Caco-2 (cell line): ENCODE measurements around the gene ST6GALNAC5. TPM values are rescaled to one million over a fixed set of nuclear protein-coding genes. Genes with fewer than 3 reads are reported as not detected.
A peak's percentile ranks its signal among the peaks of the same experiment; 100 is the strongest.
"Not testable (repeated sequence)": the region's sequence is repeated elsewhere in the genome, so short reads cannot be mapped to it uniquely, and the experiment has no call there.

Experiments used
- BruUV-seq: library from RNA; stranded (reverse); fragments of 400-500 nt; replicated peaks from 2 replicates; lab custom pipeline; 2021; lab: Mats Ljungman, UMichigan
- CTCF ChIA-PET: fragments of 300-600 bp; sonication (Branson Sonifier 250); formaldehyde crosslinking; loops from one replicate; lab custom pipeline; 2022; ENCODE audit warnings: antibody characterized with exemption; lab: Charles Lee
- POLR2A ChIA-PET: fragments of 300-600 bp; sonication (Branson Sonifier 250); formaldehyde crosslinking; loops from one replicate; lab custom pipeline; 2022; ENCODE audit warnings: antibody characterized with exemption; lab: Charles Lee
- DNase-seq, 2 experiments: peaks; one replicate each; pipeline versions ENCODE4 v3.0.0 to v3.0.0-alpha.2; 2020 to 2022
- H3K27me3 ChIP-seq: replicated peaks from 2 replicates; pipeline ENCODE4 v1.6.0; 2011; ENCODE audit warnings: low read length; ENCODE audit not compliant: control insufficient read depth, insufficient read depth
- H3K36me3 ChIP-seq: 2 replicates; pipeline ENCODE4 v1.5.1; 2011; ENCODE audit warnings: low read length; ENCODE audit not compliant: control insufficient read depth, insufficient read depth
- H3K4me1 ChIP-seq: fragments of 250-450 bp; sonication (Bioruptor Pico); 2 replicates; pipeline ENCODE4 v1.5.1; 2020; ENCODE audit warnings: mild to moderate bottlenecking
- H3K4me3 ChIP-seq: 2 replicates; pipeline ENCODE4 v1.5.1; 2011; ENCODE audit warnings: low read depth, mild to moderate bottlenecking, control low read depth, low read length
- H3K9me3 ChIP-seq: fragments of 250-450 bp; sonication (Bioruptor Pico); 2 replicates; pipeline ENCODE4 v1.5.1; 2020; ENCODE audit warnings: mild to moderate bottlenecking, moderate library complexity
- H3K27ac Mint-ChIP-seq: one replicate; pipeline ENCODE4 v1.8.0; 2022; ENCODE audit warnings: mixed read lengths; ENCODE audit not compliant: unreplicated experiment
- H3K27me3 Mint-ChIP-seq: one replicate; pipeline ENCODE4 v1.8.0; 2022; ENCODE audit warnings: mixed read lengths; ENCODE audit not compliant: insufficient read depth, unreplicated experiment
- H3K36me3 Mint-ChIP-seq: one replicate; pipeline ENCODE4 v1.8.0; 2022; ENCODE audit warnings: mild to moderate bottlenecking, mixed read lengths; ENCODE audit not compliant: insufficient read depth, unreplicated experiment
- H3K4me1 Mint-ChIP-seq: one replicate; pipeline ENCODE4 v1.8.0; 2022; ENCODE audit warnings: low read depth, mixed read lengths; ENCODE audit not compliant: unreplicated experiment
- H3K4me3 Mint-ChIP-seq: one replicate; pipeline ENCODE4 v1.8.0; 2022; ENCODE audit warnings: mild to moderate bottlenecking, moderate library complexity, mixed read lengths; ENCODE audit not compliant: unreplicated experiment
- H3K9me3 Mint-ChIP-seq: one replicate; pipeline ENCODE4 v1.8.0; 2022; ENCODE audit warnings: mixed read lengths; ENCODE audit not compliant: unreplicated experiment
- CTCF ChIP-seq, 2 experiments: fragments of 200-600 bp in 1 of 2; IDR thresholded peaks; 1 replicate in 1 of 2; 2 replicates in 1 of 2; pipeline versions ENCODE4 v1.5.1 to v1.8.0; 2011 to 2022; ENCODE audit warnings: antibody characterized with exemption in 1 of 2, control low read depth in 1 of 2, inconsistent platforms in 1 of 2, low read depth in 1 of 2, low read length in 1 of 2, mild to moderate bottlenecking in 1 of 2, moderate library complexity in 1 of 2; ENCODE audit not compliant: insufficient read depth in 1 of 2, severe bottlenecking in 1 of 2, unreplicated experiment in 1 of 2
- intact Hi-C: fragments of 100-400 bp; cut with micrococcal nuclease; formaldehyde crosslinking; loops from one replicate; pipeline ENCODE4 v1.10.0; 2022; ENCODE audit not compliant: unreplicated experiment
- total RNA-seq: library from RNA; stranded (reverse); gene quantifications from 2 replicates; pipeline ENCODE4 v1.2.3, GENCODE V29; 2022

Gene ST6GALNAC5
- total RNA-seq, 1 experiment from 2014 or later = 0.09 TPM

DNA sequence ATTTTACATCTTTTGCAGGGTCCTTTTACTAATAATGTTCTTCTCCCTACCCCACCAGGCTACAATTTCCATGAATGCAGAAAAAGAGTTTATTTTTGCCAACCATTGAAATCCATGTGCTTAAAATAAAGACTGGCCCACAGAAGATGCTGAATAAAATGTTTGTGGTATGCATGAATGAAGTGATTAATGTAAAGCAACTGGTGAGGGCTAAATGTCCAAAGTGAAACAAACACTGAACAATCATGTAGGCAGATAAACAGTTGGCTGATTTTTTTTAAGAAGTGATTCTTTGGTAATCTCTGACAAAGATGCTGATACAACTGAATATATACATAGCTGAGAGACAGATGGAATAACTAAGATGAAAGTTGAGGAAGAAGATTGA, 94.5 kb downstream of the ST6GALNAC5 start:
- ChIA-PET CTCF (no interaction called here), POLR2A (no interaction called here)
- H3K36me3 Mint-ChIP-seq = no peaks in the 10 kb centered on the region
- no peaks in the 10 kb centered on the region for H3K4me1 Mint-ChIP-seq
- H3K27me3 ChIP-seq = no peaks in the 10 kb centered on the region
- intact Hi-C loops = no loop called here
- no peak for DNase-seq
- no peaks in the 10 kb centered on the region for H3K4me1 ChIP-seq
- no peaks in the 10 kb centered on the region for H3K9me3 ChIP-seq
- no peak overlapping the region for H3K4me3 ChIP-seq
- H3K27ac Mint-ChIP-seq = no peak overlapping the region
- H3K4me3 Mint-ChIP-seq = no peak overlapping the region
- H3K36me3 ChIP-seq = no peaks in the 10 kb centered on the region
- no TSS peak for BruUV-seq
- H3K27me3 Mint-ChIP-seq = peaks cover 9% of the 10 kb centered on the region
- H3K9me3 Mint-ChIP-seq = no peaks in the 10 kb centered on the region
- no peak for TF ChIP-seq CTCF (IDR thresholded peaks at IDR 0.05; ENCODE audit: insufficient read depth in 1 of 2, low read depth in 1 of 2, low read length in 1 of 2, severe bottlenecking in 1 of 2, unreplicated experiment in 1 of 2)

DNA sequence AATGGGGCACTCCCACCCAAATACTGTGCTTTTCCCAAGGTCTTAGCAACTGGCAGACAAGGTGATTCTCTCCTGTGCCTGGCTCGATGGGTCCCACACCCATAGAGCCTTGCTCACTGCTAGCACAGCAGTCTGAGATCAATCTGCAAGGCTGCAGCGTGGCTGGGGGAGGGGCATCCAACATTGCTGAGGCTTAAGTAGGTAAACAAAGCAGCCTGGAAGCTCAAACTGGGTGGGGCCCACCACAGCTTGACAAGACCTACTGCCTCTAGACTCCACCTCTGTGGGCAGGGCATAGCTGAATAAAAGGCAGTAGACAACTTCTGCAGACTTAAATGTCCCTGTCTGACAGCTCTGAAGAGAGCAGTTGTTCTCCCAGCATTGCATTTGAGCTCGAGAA, 114.0 kb downstream of the ST6GALNAC5 start:
- H3K4me1 ChIP-seq, H3K36me3 ChIP-seq, CTCF ChIA-PET, intact Hi-C loops, H3K27me3 ChIP-seq, H3K27ac Mint-ChIP-seq, H3K4me3 ChIP-seq, POLR2A ChIA-PET, H3K4me3 Mint-ChIP-seq, H3K27me3 Mint-ChIP-seq, H3K9me3 ChIP-seq, BruUV-seq, H3K36me3 Mint-ChIP-seq, H3K4me1 Mint-ChIP-seq: not testable (repeated sequence)
- H3K9me3 Mint-ChIP-seq = peaks cover 15% of the 10 kb centered on the region
- DNase-seq = peak; percentile 13 to 40

DNA sequence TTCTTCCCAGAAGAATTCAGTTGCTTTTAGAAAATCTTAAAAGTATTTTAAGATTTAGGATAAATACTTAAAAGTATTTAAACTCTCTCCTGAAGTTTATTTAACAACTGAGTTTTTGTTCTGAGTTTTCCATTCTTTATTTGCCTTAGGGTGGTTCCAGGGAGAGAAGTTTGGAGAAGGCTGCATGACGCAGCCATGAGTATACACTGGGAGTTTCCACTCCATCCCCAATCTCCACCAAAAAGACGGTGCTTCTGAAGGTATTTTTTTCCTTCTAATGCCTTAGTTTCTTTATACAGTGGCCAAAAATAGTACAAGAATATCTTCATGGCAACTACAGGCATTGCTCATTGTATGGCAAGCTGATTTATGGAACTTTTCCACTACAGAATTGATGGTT, 122.7 kb downstream of the ST6GALNAC5 start:
- POLR2A ChIA-PET = no interaction called here
- TF ChIP-seq CTCF (IDR thresholded peaks at IDR 0.05; ENCODE audit: insufficient read depth in 1 of 2, low read depth in 1 of 2, low read length in 1 of 2, severe bottlenecking in 1 of 2, unreplicated experiment in 1 of 2) = no peak
- Mint-ChIP-seq H3K9me3 (no peaks in the 10 kb centered on the region), H3K27ac (no peak overlapping the region), H3K27me3 (peaks cover 6% of the 10 kb centered on the region), H3K4me3 (no peak overlapping the region), H3K36me3 (no peaks in the 10 kb centered on the region), H3K4me1 (no peaks in the 10 kb centered on the region)
- Histone ChIP-seq H3K4me3 (no peak overlapping the region), H3K9me3 (no peaks in the 10 kb centered on the region), H3K27me3 (no peaks in the 10 kb centered on the region), H3K36me3 (no peaks in the 10 kb centered on the region), H3K4me1 (no peaks in the 10 kb centered on the region)
- BruUV-seq = no TSS peak
- intact Hi-C loops = no loop called here
- no peak for DNase-seq
- CTCF ChIA-PET = no interaction called here

- H3K27me3 ChIP-seq = no peaks in the 10 kb centered on the region
- intact Hi-C loops = no loop called here
- no peaks in the 10 kb centered on the region for H3K4me1 ChIP-seq
- Mint-ChIP-seq H3K27ac (no peak overlapping the region), H3K4me1 (no peaks in the 10 kb centered on the region), H3K27me3 (peaks cover 6% of the 10 kb centered on the region), H3K36me3 (no peaks in the 10 kb centered on the region), H3K9me3 (no peaks in the 10 kb centered on the region), H3K4me3 (no peak overlapping the region)
- BruUV-seq = no TSS peak
- no peak for DNase-seq
- no peaks in the 10 kb centered on the region for H3K9me3 ChIP-seq
- TF ChIP-seq CTCF (IDR thresholded peaks at IDR 0.05; ENCODE audit: insufficient read depth in 1 of 2, low read depth in 1 of 2, low read length in 1 of 2, severe bottlenecking in 1 of 2, unreplicated experiment in 1 of 2) = no peak
- POLR2A ChIA-PET = no interaction called here
- CTCF ChIA-PET = no interaction called here
- no peaks in the 10 kb centered on the region for H3K36me3 ChIP-seq
- no peak overlapping the region for H3K4me3 ChIP-seq
These were observed 125.8 kb downstream of the ST6GALNAC5 start for GRCh38 chr1:76993036-76993435.
